Glomerular visceral epithelial cell (primary cell): ENCODE data around the gene TNRC6C.
"Not testable (repeated sequence)": the region's sequence is repeated elsewhere in the genome, so short reads cannot be mapped to it uniquely, and the experiment has no call there.

Experiments
- DNase-seq: peaks from one replicate; pipeline ENCODE4 v3.0.0-alpha.2; 2016; ENCODE audit errors: extremely low spot score

Gene TNRC6C

GRCh38 chr17:78042542-78042941, 84.0 kb downstream of the TNRC6C start:
- DNase-seq, result no peak

GRCh38 chr17:78043031-78043430, 84.5 kb downstream of the TNRC6C start:
- DNase-seq, result no peak

GRCh38 chr17:78044280-78044835, 85.9 kb downstream of the TNRC6C start:
- DNase-seq, result no peak

GRCh38 chr17:78045316-78045715, 86.8 kb downstream of the TNRC6C start:
- DNase-seq, result no peak

GRCh38 chr17:78046923-78047322, 88.4 kb downstream of the TNRC6C start:
- no peak for DNase-seq

- no peak for DNase-seq
Measured at GRCh38 chr17:78048346-78049292, 90.1 kb downstream of the TNRC6C start.

GRCh38 chr17:78049609-78050008, 91.1 kb downstream of the TNRC6C start:
- DNase-seq, result no peak

GRCh38 chr17:78051186-78051972, 92.9 kb downstream of the TNRC6C start:
- DNase-seq, result no peak

- DNase-seq, result no peak
Measured at GRCh38 chr17:78053777-78054468, 95.4 kb downstream of the TNRC6C start.

- DNase-seq, result no peak
Measured at GRCh38 chr17:78057113-78057740, 98.7 kb downstream of the TNRC6C start.

GRCh38 chr17:78058001-78058400, 99.5 kb downstream of the TNRC6C start:
- DNase-seq, result no peak

- DNase-seq, result no peak
Measured at GRCh38 chr17:78058581-78058980, 100.1 kb downstream of the TNRC6C start.

GRCh38 chr17:78062596-78062995, 104.1 kb downstream of the TNRC6C start:
- no peak for DNase-seq

GRCh38 chr17:78063489-78063888, 105.0 kb downstream of the TNRC6C start:
- DNase-seq, result no peak

- no peak for DNase-seq
Measured at GRCh38 chr17:78064708-78065107, 106.2 kb downstream of the TNRC6C start.

- DNase-seq, result not testable (repeated sequence)
Measured at GRCh38 chr17:78066976-78067375, 108.5 kb downstream of the TNRC6C start.

GRCh38 chr17:78069695-78070094, 111.2 kb downstream of the TNRC6C start:
- DNase-seq, result no peak

GRCh38 chr17:78072961-78073360, 114.5 kb downstream of the TNRC6C start:
- DNase-seq, result peak; percentile 38

- DNase-seq, result no peak
Measured at GRCh38 chr17:78075011-78075410, 116.5 kb downstream of the TNRC6C start.

GRCh38 chr17:78075545-78075944, 117.0 kb downstream of the TNRC6C start:
- no peak for DNase-seq

GRCh38 chr17:78079253-78079652, 120.8 kb downstream of the TNRC6C start:
- DNase-seq, result no peak
